NT2/D1 (cell line): ENCODE results near the gene PADI6.

Experiments used
- SUZ12 ChIP-seq: IDR thresholded peaks from 2 replicates; pipeline ENCODE4 v1.6.1; 2011; ENCODE audit not compliant: insufficient read length, insufficient read depth; ENCODE audit errors: extremely low read depth
- YY1 ChIP-seq: IDR thresholded peaks from 2 replicates; pipeline ENCODE4 v1.6.1; 2011; ENCODE audit not compliant: insufficient read length, insufficient read depth

DNA sequence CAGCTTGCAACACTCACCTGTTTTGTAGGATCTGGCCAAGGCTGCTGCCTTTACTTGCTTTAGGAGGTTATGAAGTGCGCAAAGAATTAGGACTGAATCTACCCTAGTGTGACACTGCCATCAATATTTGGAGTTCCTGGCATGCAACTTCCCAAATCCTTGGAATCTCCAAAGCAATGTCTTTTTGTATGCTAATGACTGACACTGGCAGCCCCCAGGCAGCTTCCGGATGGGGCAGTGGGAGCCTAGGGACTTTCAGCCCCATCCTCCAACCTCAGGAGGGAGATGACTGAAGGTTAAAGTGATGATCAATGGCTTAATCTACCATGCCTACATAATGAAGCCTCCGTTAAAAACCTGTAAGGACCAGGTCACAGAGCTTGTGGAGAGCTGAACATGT, 62.0 kb downstream of the PADI6 start:
- TF ChIP-seq YY1 (no peak), SUZ12 (no peak)
